NCI-H510A treated with DMSO at 0.1 percent for 48 hours (cell line): ENCODE results near the gene FBRSL1.

Source experiments
- DNase-seq: peaks from one replicate; lab custom pipeline; 2025; lab: John Stamatoyannopoulos, UW

The FBRSL1 gene

GRCh38 chr12:132510746-132511477 is 21.0 kb downstream of the FBRSL1 start:
- DNase-seq: no peak

- DNase-seq: no peak
Measured at GRCh38 chr12:132511516-132512196, 21.7 kb downstream of the FBRSL1 start.

- no peak for DNase-seq
Measured at GRCh38 chr12:132512197-132513069, 22.5 kb downstream of the FBRSL1 start.

- no peak for DNase-seq
Measured at GRCh38 chr12:132513070-132513398, 23.1 kb downstream of the FBRSL1 start.

- DNase-seq: no peak
Measured at GRCh38 chr12:132513458-132514135, 23.6 kb downstream of the FBRSL1 start.

- no peak for DNase-seq
Measured at GRCh38 chr12:132514216-132514820, 24.4 kb downstream of the FBRSL1 start.

GRCh38 chr12:132514838-132515237 is 24.9 kb downstream of the FBRSL1 start:
- no peak for DNase-seq

GRCh38 chr12:132516095-132517012 is 26.4 kb downstream of the FBRSL1 start:
- DNase-seq: no peak

- DNase-seq: no peak
Measured at GRCh38 chr12:132517013-132517739, 27.2 kb downstream of the FBRSL1 start.

GRCh38 chr12:132517740-132518100 is 27.8 kb downstream of the FBRSL1 start:
- DNase-seq: no peak

GRCh38 chr12:132518354-132518992 is 28.5 kb downstream of the FBRSL1 start:
- DNase-seq: no peak

GRCh38 chr12:132520421-132521199 is 30.7 kb downstream of the FBRSL1 start:
- DNase-seq: no peak

- DNase-seq: no peak
Measured at GRCh38 chr12:132521200-132521580, 31.2 kb downstream of the FBRSL1 start.

- DNase-seq: no peak
Measured at GRCh38 chr12:132521712-132522292, 31.9 kb downstream of the FBRSL1 start.

- DNase-seq: no peak
Measured at GRCh38 chr12:132522592-132523380, 32.8 kb downstream of the FBRSL1 start.

- no peak for DNase-seq
Measured at GRCh38 chr12:132523576-132524331, 33.8 kb downstream of the FBRSL1 start.

GRCh38 chr12:132524405-132524804 is 34.5 kb downstream of the FBRSL1 start:
- DNase-seq: no peak
